ENCODE measurements around the gene ST6GAL2. TPM values are rescaled to one million over a fixed set of nuclear protein-coding genes. Genes with fewer than 3 reads are reported as not detected.

ST6GAL2 gene
- total and polyA plus RNA-seq, 8 donors: 0.93 to 5.4 (median 4.2) TPM

DNA sequence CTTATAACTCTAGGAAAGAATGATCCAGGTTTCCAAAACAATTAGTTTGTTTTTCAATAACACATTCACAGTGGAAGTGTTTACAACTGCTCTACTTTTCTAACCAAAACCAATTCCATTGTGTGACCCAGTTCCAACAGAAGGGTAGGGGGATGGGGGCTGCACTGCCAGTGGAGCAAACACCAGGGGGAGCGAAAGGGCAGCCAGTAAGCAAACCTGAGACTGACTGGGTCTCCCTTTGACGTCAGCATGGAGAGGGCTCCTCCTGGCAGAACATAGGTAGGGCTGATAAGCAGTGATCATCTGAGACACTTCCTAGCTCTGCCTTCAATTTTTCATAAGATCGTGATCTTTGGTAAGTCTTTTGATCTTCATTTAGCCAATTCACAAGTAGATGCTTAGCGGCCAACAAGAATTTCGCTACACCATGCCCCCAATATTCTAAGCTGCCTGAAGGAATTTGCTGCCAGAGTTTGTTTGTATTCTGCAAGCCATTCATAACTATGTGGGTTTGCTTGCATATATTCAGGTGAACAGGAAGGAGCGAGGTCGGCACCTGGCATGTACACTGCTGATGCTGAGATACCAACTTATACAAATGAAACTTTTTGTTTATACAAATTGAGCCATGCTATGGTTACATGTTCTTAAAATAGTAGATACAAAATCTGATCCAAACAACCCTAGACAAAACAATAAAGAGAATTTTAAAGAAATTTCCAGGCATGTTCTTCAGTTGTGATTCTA is 45.9 kb downstream of the ST6GAL2 start:
- TF ChIP-seq, protein P1, sequence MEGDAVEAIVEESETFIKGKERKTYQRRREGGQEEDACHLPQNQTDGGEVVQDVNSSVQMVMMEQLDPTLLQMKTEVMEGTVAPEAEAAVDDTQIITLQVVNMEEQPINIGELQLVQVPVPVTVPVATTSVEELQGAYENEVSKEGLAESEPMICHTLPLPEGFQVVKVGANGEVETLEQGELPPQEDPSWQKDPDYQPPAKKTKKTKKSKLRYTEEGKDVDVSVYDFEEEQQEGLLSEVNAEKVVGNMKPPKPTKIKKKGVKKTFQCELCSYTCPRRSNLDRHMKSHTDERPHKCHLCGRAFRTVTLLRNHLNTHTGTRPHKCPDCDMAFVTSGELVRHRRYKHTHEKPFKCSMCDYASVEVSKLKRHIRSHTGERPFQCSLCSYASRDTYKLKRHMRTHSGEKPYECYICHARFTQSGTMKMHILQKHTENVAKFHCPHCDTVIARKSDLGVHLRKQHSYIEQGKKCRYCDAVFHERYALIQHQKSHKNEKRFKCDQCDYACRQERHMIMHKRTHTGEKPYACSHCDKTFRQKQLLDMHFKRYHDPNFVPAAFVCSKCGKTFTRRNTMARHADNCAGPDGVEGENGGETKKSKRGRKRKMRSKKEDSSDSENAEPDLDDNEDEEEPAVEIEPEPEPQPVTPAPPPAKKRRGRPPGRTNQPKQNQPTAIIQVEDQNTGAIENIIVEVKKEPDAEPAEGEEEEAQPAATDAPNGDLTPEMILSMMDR (IDR thresholded peaks at IDR 0.05): no peak
- intact Hi-C loops (cut with DNase I): no loop called here
- H3K36me3 ChIP-seq: no peaks in the 10 kb centered on the region
- ATAC-seq (peak; percentile 61), DNase-seq (peak in 2 of 4 donors; percentile 19 to 62)
- H3K27ac ChIP-seq: no peak overlapping the region
- no peaks in the 10 kb centered on the region for H3K9me3 ChIP-seq
- H3K4me3 ChIP-seq: no peak overlapping the region
- H3K27me3 ChIP-seq: no peaks in the 10 kb centered on the region
- no peaks in the 10 kb centered on the region for H3K4me1 ChIP-seq

DNA sequence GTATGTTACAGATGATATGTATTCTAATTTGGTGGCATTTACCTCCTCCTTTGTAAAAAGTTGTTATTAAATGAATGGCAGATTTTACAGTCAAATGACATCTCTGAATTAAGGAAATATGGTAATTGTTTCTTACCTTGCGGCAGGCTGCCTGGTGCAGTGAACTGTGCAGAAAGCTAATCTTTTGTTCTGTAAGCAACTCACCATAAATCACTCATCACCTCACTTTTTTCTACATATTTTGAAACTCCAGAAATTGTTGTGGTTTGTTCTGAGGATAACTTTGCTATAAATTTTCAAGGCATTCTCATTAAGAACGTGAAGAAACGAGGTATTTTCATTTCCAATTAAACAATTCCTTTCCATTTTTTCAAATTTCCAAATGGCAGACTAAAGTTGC is 52.7 kb downstream of the ST6GAL2 start:
- intact Hi-C loops (cut with DNase I): no loop called here
- Histone ChIP-seq H3K27me3 (no peaks in the 10 kb centered on the region), H3K36me3 (no peaks in the 10 kb centered on the region), H3K4me1 (no peaks in the 10 kb centered on the region), H3K9me3 (no peaks in the 10 kb centered on the region), H3K27ac (no peak overlapping the region), H3K4me3 (no peak overlapping the region)
- TF ChIP-seq, protein P1 (IDR thresholded peaks at IDR 0.05): no peak
- DNase-seq (no peak), ATAC-seq (no peak)

DNA sequence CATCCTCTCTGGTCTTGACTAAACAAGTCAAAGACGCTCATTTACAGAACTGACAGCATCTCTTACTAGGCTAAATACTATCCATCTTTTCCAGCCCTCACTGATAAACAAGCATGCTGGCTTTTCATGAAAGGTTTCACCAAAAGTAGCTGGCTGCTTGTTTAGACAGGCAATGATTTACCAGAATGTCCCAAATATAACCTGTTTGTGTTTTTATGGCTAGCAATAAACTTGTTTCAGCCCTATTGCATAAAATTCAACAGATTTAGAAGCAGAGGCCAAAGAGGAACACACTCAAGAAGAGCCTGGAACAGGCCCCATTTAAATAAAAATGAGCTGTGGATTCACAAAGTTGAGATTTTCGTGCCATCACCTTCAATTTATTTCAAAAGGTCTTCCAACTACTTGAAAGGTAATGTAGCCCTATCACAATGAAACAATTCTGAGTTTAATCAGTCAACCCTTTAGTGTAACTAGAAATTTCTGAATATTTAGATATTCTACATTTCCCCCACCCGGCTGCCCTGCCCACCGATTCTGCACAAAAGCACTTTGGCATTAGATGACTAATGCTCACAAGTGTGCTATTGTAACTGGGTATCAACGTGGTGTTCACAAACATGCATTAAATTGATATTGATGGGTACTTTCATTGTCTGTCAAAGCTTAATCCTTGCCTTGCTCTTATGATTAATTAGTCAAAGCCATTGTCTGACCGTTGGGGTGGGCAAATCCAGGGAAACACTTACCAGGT is 54.0 kb downstream of the ST6GAL2 start:
- Histone ChIP-seq H3K27me3 (no peaks in the 10 kb centered on the region), H3K4me3 (no peak overlapping the region), H3K27ac (no peak overlapping the region), H3K4me1 (no peaks in the 10 kb centered on the region), H3K36me3 (no peaks in the 10 kb centered on the region), H3K9me3 (no peaks in the 10 kb centered on the region)
- no peak for DNase-seq
- TF ChIP-seq, protein P1 (IDR thresholded peaks at IDR 0.05): no peak
- intact Hi-C loops (cut with DNase I): no loop called here
- no peak for ATAC-seq

DNA sequence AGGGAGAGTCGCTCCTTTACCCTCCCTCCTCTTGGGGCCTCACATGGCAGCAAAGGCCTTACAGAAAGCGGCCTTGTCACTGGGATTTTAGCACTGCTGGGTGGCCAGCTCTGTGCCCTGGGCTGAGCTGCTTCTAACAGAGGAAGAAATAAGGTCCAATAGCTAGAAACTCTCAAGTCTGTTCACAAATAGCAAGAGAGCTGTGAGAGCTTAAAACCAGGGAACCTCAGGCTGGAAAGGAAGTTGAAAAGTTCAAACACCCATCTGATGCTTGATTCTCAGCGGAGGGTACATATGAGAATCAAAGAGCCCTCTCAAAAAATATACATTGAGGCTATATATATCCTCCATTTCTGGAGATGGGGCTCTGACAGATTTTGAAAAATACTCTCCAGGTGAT is 54.7 kb downstream of the ST6GAL2 start:
- no peaks in the 10 kb centered on the region for H3K4me1 ChIP-seq
- ATAC-seq (no peak), DNase-seq (no peak)
- no peak overlapping the region for H3K4me3 ChIP-seq
- H3K27ac ChIP-seq: no peak overlapping the region
- H3K27me3 ChIP-seq: no peaks in the 10 kb centered on the region
- H3K36me3 ChIP-seq: no peaks in the 10 kb centered on the region
- H3K9me3 ChIP-seq: no peaks in the 10 kb centered on the region
- intact Hi-C loops (cut with DNase I): no loop called here
- TF ChIP-seq, protein P1 (IDR thresholded peaks at IDR 0.05): no peak

DNA sequence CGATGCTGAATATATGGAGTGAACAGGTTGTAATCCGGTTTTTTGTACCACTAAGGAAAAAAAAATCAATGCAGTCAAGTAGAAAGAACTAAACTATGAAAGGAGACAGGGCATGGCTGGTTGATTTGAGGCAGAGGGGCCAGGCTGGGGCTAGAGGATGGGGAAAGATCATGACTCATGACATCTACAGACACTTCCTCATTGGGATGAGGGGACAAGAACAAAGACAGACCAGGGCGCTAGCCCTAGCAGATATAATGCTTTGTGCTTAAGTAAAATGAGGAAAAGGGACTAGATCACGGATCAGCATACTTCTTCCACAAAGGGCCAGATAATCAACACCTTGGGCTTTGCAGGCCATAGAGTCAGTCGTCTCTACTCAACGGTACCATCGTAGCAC is 55.8 kb downstream of the ST6GAL2 start:
- no peaks in the 10 kb centered on the region for H3K4me1 ChIP-seq
- H3K27ac ChIP-seq: no peak overlapping the region
- DNase-seq (no peak), ATAC-seq (no peak)
- H3K9me3 ChIP-seq: no peaks in the 10 kb centered on the region
- H3K27me3 ChIP-seq: no peaks in the 10 kb centered on the region
- no peaks in the 10 kb centered on the region for H3K36me3 ChIP-seq
- no peak overlapping the region for H3K4me3 ChIP-seq
- intact Hi-C loops (cut with DNase I): no loop called here
- TF ChIP-seq, protein P1 (IDR thresholded peaks at IDR 0.05): no peak

All from left lung (tissue), 10 donors.